DND-41 (cell line): ENCODE data around the gene SLC36A4.

Experiments used
- CTCF ChIP-seq: IDR thresholded peaks from 2 replicates; pipeline ENCODE4 v1.5.1; 2012; ENCODE audit warnings: borderline replicate concordance, low read length, moderate library complexity, mild to moderate bottlenecking; ENCODE audit not compliant: poor library complexity, severe bottlenecking; ENCODE audit errors: extremely low read depth
- EZH2 ChIP-seq: IDR thresholded peaks from 3 replicates; pipeline ENCODE4 v1.6.1; 2012; ENCODE audit warnings: borderline replicate concordance, low read depth, mild to moderate bottlenecking, moderate library complexity, low read length, inconsistent platforms; ENCODE audit not compliant: severe bottlenecking

- no peak for TF ChIP-seq CTCF
- no peak for TF ChIP-seq EZH2
Observed at GRCh38 chr11:93132836-93133235, 65.0 kb downstream of the SLC36A4 start.
